A673 (cell line): ENCODE data around the gene MFAP1. TPM values are rescaled to one million over a fixed set of nuclear protein-coding genes. Genes with fewer than 3 reads are reported as not detected.

Experiments
- BruUV-seq: library from RNA; stranded (reverse); fragments of 400-500 nt; replicated peaks from 2 replicates; lab custom pipeline; 2021; lab: Mats Ljungman, UMichigan
- CTCF ChIA-PET: fragments of 300-600 bp; sonication (Branson Sonifier 250); formaldehyde crosslinking; loops from one replicate; lab custom pipeline; 2022; ENCODE audit warnings: antibody characterized with exemption; lab: Charles Lee
- POLR2A ChIA-PET: fragments of 300-600 bp; sonication (Branson Sonifier 250); formaldehyde crosslinking; loops from one replicate; lab custom pipeline; 2022; ENCODE audit warnings: antibody characterized with exemption; ENCODE audit not compliant: low non-redundant PET; lab: Charles Lee
- DNase-seq: peaks from one replicate; pipeline ENCODE4 v3.0.0-alpha.2; 2015; ENCODE audit warnings: low spot score
- H3K27ac ChIP-seq: fragments of 200-600 bp; sonication (generic); 2 replicates; pipeline ENCODE4 v1.5.1; 2016; ENCODE audit warnings: mixed run types, low read depth, mild to moderate bottlenecking, mixed read lengths, antibody characterized with exemption, low read length; ENCODE audit not compliant: poor library complexity, severe bottlenecking
- H3K27me3 ChIP-seq: fragments of 200-600 bp; sonication (generic); replicated peaks from 2 replicates; pipeline ENCODE4 v1.6.1; 2017; ENCODE audit warnings: mixed run types, low read depth, mild to moderate bottlenecking, mixed read lengths, antibody characterized with exemption, low read length; ENCODE audit not compliant: insufficient read depth, poor library complexity
- H3K36me3 ChIP-seq: fragments of 200-600 bp; sonication (generic); 2 replicates; pipeline ENCODE4 v1.6.1; 2016; ENCODE audit warnings: mixed run types, mild to moderate bottlenecking, mixed read lengths, antibody characterized with exemption, low read length; ENCODE audit not compliant: insufficient read depth, poor library complexity, severe bottlenecking
- H3K4me1 ChIP-seq: fragments of 200-600 bp; sonication (generic); 2 replicates; pipeline ENCODE4 v1.6.1; 2017; ENCODE audit warnings: mixed run types, mild to moderate bottlenecking, mixed read lengths, antibody characterized with exemption, low read length; ENCODE audit not compliant: insufficient read depth, poor library complexity, severe bottlenecking
- H3K4me3 ChIP-seq: fragments of 200-600 bp; sonication (generic); 2 replicates; pipeline ENCODE4 v1.5.1; 2016; ENCODE audit warnings: low read depth, mixed run types, mild to moderate bottlenecking, mixed read lengths, low read length; ENCODE audit not compliant: poor library complexity, severe bottlenecking
- H3K9me3 ChIP-seq: fragments of 200-600 bp; sonication (generic); 2 replicates; pipeline ENCODE4 v1.6.1; 2016; ENCODE audit warnings: mixed run types, low read depth, mild to moderate bottlenecking, mixed read lengths, antibody characterized with exemption, low read length; ENCODE audit not compliant: poor library complexity, severe bottlenecking
- CTCF ChIP-seq: fragments of 300-800, 200-600 bp; sonication (generic); conservative IDR thresholded peaks from 2 replicates; pipeline ENCODE4 v1.5.1; 2017; ENCODE audit warnings: low read depth, mild to moderate bottlenecking, antibody characterized with exemption, low read length, moderate library complexity, mixed read lengths
- EZH2 ChIP-seq: fragments of 200-600 bp; sonication (generic); IDR thresholded peaks from 2 replicates; pipeline ENCODE4 v1.6.1; 2017; ENCODE audit warnings: borderline replicate concordance, low read depth, mild to moderate bottlenecking, mixed read lengths, antibody characterized with exemption, low read length; ENCODE audit not compliant: poor library complexity, severe bottlenecking
- intact Hi-C: fragments of 100-400 bp; cut with micrococcal nuclease; formaldehyde crosslinking; loops from one replicate; pipeline ENCODE4 v1.10.0; 2022; ENCODE audit not compliant: unreplicated experiment
- total RNA-seq: library from RNA; stranded (reverse); gene quantifications from 2 replicates; pipeline ENCODE4 v1.2.3, GENCODE V29; 2021

Gene MFAP1
- total RNA-seq, 1 experiment from 2014 or later = 45.4 TPM

GRCh38 chr15:43796566-43796965 lies 27.9 kb downstream of the MFAP1 start:
- Histone ChIP-seq H3K4me3 (no peak overlapping the region), H3K27ac (no peak overlapping the region), H3K36me3 (peaks cover 52% of the 10 kb centered on the region), H3K27me3 (no peaks in the 10 kb centered on the region), H3K4me1 (peaks cover 10% of the 10 kb centered on the region), H3K9me3 (no peaks in the 10 kb centered on the region)
- no peak for DNase-seq
- BruUV-seq = no TSS peak
- intact Hi-C loops = no loop called here
- TF ChIP-seq CTCF = no peak
- no peak for TF ChIP-seq EZH2
- POLR2A ChIA-PET = no interaction called here
- CTCF ChIA-PET = no interaction called here

GRCh38 chr15:43795997-43796396 lies 28.5 kb downstream of the MFAP1 start:
- BruUV-seq = no TSS peak
- POLR2A ChIA-PET = no interaction called here

GRCh38 chr15:43795197-43795596 lies 29.3 kb downstream of the MFAP1 start:
- ChIA-PET CTCF (no interaction called here), POLR2A (no interaction called here)
- Histone ChIP-seq H3K27me3 (no peaks in the 10 kb centered on the region), H3K27ac (peak overlapping the region; percentile 43), H3K36me3 (peaks cover 47% of the 10 kb centered on the region), H3K4me1 (peaks cover 13% of the 10 kb centered on the region), H3K4me3 (no peak overlapping the region), H3K9me3 (no peaks in the 10 kb centered on the region)
- DNase-seq = no peak
- TF ChIP-seq CTCF (no peak), EZH2 (no peak)
- no TSS peak for BruUV-seq
- intact Hi-C loops = no loop called here

More at GRCh38 chr15:43795997-43796396, 28.5 kb downstream of the MFAP1 start:
- Histone ChIP-seq H3K27ac (no peak overlapping the region), H3K27me3 (no peaks in the 10 kb centered on the region), H3K9me3 (no peaks in the 10 kb centered on the region), H3K36me3 (peaks cover 47% of the 10 kb centered on the region), H3K4me1 (peaks cover 13% of the 10 kb centered on the region), H3K4me3 (no peak overlapping the region)
- TF ChIP-seq CTCF (no peak), EZH2 (no peak)
- intact Hi-C loops = no loop called here
- no peak for DNase-seq
- CTCF ChIA-PET = no interaction called here
